Measurements from ENCODE around the gene SLC35G2.

GRCh38 chr3:136836511-136837156, 17.7 kb downstream of the SLC35G2 start:
- no peak for TF ChIP-seq CTCF (IDR thresholded peaks at IDR 0.05; ENCODE audit: insufficient read depth, low read length)
- no peak for TF ChIP-seq POLR2AphosphoS5 (IDR thresholded peaks at IDR 0.05; ENCODE audit: low read depth)
- TF ChIP-seq REST (IDR thresholded peaks at IDR 0.05; ENCODE audit: insufficient replicate concordance, low read depth): no peak
- no peak for TF ChIP-seq SPI1 (IDR thresholded peaks at IDR 0.05; ENCODE audit: borderline replicate concordance, low read depth)
- TF ChIP-seq GABPA (IDR thresholded peaks at IDR 0.05; ENCODE audit: low read depth): no peak
